Lung (tissue), 12 donors: ENCODE data around the gene C18orf32. TPM values are rescaled to one million over a fixed set of nuclear protein-coding genes. Genes with fewer than 3 reads are reported as not detected.

ENCODE experiments used
- ATAC-seq: fragments of 200-7000 bp; cut with Tn5 transposase; one replicate; pipeline ENCODE4 v1.9.1; 2020; ENCODE audit warnings: moderate number of reproducible peaks; ENCODE audit not compliant: insufficient read depth, low FRiP score
- DNase-seq, 3 donors: peaks; one replicate each; pipeline ENCODE4 v3.0.0-alpha.2; 2013 to 2017
- H3K27ac ChIP-seq, 2 donors: one replicate each; pipeline ENCODE4 v1.5.1; 2013; ENCODE audit warnings: mild to moderate bottlenecking in 2 of 2, moderate library complexity in 2 of 2, control low read depth in 1 of 2, inconsistent platforms in 1 of 2, low read depth in 1 of 2, low read length in 1 of 2
- H3K27me3 ChIP-seq, 3 donors: one replicate each; pipeline ENCODE4 v1.5.1; 2013; ENCODE audit warnings: low read length in 2 of 3; ENCODE audit not compliant: control insufficient read depth in 3 of 3, insufficient read depth in 3 of 3
- H3K36me3 ChIP-seq, 4 donors: one replicate each; pipeline ENCODE4 v1.5.1; 2013; ENCODE audit warnings: low read length in 4 of 4, mild to moderate bottlenecking in 1 of 4, moderate library complexity in 1 of 4; ENCODE audit not compliant: control insufficient read depth in 4 of 4, insufficient read depth in 4 of 4
- H3K4me1 ChIP-seq, 5 donors: one replicate each; pipeline ENCODE4 v1.5.1; 2013; ENCODE audit warnings: low read length in 5 of 5, mild to moderate bottlenecking in 2 of 5, moderate library complexity in 1 of 5; ENCODE audit not compliant: control insufficient read depth in 5 of 5, insufficient read depth in 5 of 5
- H3K4me3 ChIP-seq: one replicate; pipeline ENCODE4 v1.5.1; 2013; ENCODE audit warnings: mild to moderate bottlenecking, control low read depth, moderate library complexity
- H3K9ac ChIP-seq, 2 donors: one replicate each; pipeline ENCODE4 v1.5.1; 2013; ENCODE audit warnings: low read length in 2 of 2, control low read depth in 1 of 2; ENCODE audit not compliant: insufficient read depth in 1 of 2
- H3K9me3 ChIP-seq, 4 donors: one replicate each; pipeline ENCODE4 v1.5.1; 2013; ENCODE audit warnings: low read length in 3 of 4, mild to moderate bottlenecking in 1 of 4, moderate library complexity in 1 of 4; ENCODE audit not compliant: control insufficient read depth in 4 of 4, insufficient read depth in 3 of 4
- CTCF ChIP-seq: IDR thresholded peaks from 2 replicates; pipeline ENCODE4 v1.5.1; 2012; ENCODE audit warnings: mild to moderate bottlenecking; ENCODE audit errors: control extremely low read depth, extremely low read depth
- WGBS, 2 donors: extraction: QIAGEN DNeasy Blood & Tissue Kit; methylation state at CpG; one replicate each; pipeline ENCODE4 v1.1.7; 2013; 5-methylcytosine and 5-hydroxymethylcytosine counted together
- polyA plus RNA-seq, 2 donors: library from polyadenylated mRNA; stranded (reverse); fragments of 200-250 nt; gene quantifications; one replicate each; pipeline ENCODE4 v1.2.1, GENCODE V29; 2013
- total RNA-seq, 2 donors: library from RNA; depleted of rRNA in 1 of 2; stranded (reverse); fragments of >200 nt in 1 of 2; gene quantifications; one replicate each; pipeline ENCODE4 v1.2.1, GENCODE V29; 2014 to 2021
- donor health status: control.
- donor health status: control.
- donor health status: Bipolar disorder and iron deficiency.
- donor health status: healthy.
- donor health status: DM: yes; HTN: yes; CAD: no.

Gene C18orf32
- total and polyA plus RNA-seq, 4 donors, result 50.9 to 81.7 (median 67.7) TPM

GRCh38 chr18:49481907-49482306 lies 5.1 kb downstream of the C18orf32 start:
- H3K36me3 ChIP-seq, result peaks cover 8 to 18% (median 15%) of the 10 kb centered on the region in 4 donors
- H3K9me3 ChIP-seq, result no peaks in the 10 kb centered on the region
- no peak overlapping the region for H3K27ac ChIP-seq
- no peak overlapping the region for H3K4me3 ChIP-seq
- WGBS, 2 donors, result 76 to 79% methylated on average over 3 of the region's 3 CpGs
- no peaks in the 10 kb centered on the region for H3K27me3 ChIP-seq
- ATAC-seq, result no peak
- peaks cover 0 to 10% (median 5%) of the 10 kb centered on the region in 5 donors for H3K4me1 ChIP-seq
- DNase-seq, result no peak
- no peak overlapping the region for H3K9ac ChIP-seq
- no peak for TF ChIP-seq CTCF

- WGBS, 2 donors, result 61 to 79% methylated on average over 4 of the region's 4 CpGs
- Histone ChIP-seq H3K36me3 (peaks cover 8 to 21% (median 15%) of the 10 kb centered on the region in 4 donors), H3K4me3 (no peak overlapping the region)
Observed at GRCh38 chr18:49481317-49481716, 5.7 kb downstream of the C18orf32 start.

GRCh38 chr18:49479381-49480137 lies 7.5 kb downstream of the C18orf32 start:
- no peak overlapping the region for H3K9ac ChIP-seq
- no peaks in the 10 kb centered on the region for H3K9me3 ChIP-seq
- H3K27ac ChIP-seq, result no peak overlapping the region
- DNase-seq, result no peak
- peaks cover 8 to 21% (median 15%) of the 10 kb centered on the region in 4 donors for H3K36me3 ChIP-seq
- no peak for TF ChIP-seq CTCF
- 88 to 95% methylated on average over 5 of the region's 5 CpGs for WGBS, 2 donors
- H3K4me1 ChIP-seq, result peaks cover 0 to 4% (median 0%) of the 10 kb centered on the region in 5 donors
- H3K27me3 ChIP-seq, result no peaks in the 10 kb centered on the region
- no peak overlapping the region for H3K4me3 ChIP-seq
- no peak for ATAC-seq

More at GRCh38 chr18:49481317-49481716, 5.7 kb downstream of the C18orf32 start:
- H3K4me1 ChIP-seq, result peaks cover 0 to 9% (median 6%) of the 10 kb centered on the region in 5 donors
- H3K27ac ChIP-seq, result no peak overlapping the region
- ATAC-seq, result no peak
- TF ChIP-seq CTCF, result no peak
- no peaks in the 10 kb centered on the region for H3K27me3 ChIP-seq
- no peak overlapping the region for H3K9ac ChIP-seq
- H3K9me3 ChIP-seq, result no peaks in the 10 kb centered on the region
- no peak for DNase-seq
